Measurements from ENCODE around the gene RAD54L2.

The RAD54L2 gene, protein sequence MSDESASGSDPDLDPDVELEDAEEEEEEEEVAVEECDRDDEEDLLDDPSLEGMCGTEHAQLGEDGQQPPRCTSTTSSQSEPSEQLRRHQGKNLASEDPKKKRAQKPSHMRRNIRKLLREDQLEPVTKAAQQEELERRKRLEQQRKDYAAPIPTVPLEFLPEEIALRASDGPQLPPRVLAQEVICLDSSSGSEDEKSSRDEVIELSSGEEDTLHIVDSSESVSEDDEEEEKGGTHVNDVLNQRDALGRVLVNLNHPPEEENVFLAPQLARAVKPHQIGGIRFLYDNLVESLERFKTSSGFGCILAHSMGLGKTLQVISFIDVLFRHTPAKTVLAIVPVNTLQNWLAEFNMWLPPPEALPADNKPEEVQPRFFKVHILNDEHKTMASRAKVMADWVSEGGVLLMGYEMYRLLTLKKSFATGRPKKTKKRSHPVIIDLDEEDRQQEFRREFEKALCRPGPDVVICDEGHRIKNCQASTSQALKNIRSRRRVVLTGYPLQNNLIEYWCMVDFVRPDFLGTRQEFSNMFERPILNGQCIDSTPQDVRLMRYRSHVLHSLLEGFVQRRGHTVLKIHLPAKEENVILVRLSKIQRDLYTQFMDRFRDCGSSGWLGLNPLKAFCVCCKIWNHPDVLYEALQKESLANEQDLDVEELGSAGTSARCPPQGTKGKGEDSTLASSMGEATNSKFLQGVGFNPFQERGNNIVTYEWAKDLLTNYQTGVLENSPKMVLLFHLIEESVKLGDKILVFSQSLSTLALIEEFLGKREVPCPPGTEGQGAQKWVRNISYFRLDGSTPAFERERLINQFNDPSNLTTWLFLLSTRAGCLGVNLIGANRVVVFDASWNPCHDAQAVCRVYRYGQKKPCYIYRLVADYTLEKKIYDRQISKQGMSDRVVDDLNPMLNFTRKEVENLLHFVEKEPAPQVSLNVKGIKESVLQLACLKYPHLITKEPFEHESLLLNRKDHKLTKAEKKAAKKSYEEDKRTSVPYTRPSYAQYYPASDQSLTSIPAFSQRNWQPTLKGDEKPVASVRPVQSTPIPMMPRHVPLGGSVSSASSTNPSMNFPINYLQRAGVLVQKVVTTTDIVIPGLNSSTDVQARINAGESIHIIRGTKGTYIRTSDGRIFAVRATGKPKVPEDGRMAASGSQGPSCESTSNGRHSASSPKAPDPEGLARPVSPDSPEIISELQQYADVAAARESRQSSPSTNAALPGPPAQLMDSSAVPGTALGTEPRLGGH (N-terminal part only)

DNA sequence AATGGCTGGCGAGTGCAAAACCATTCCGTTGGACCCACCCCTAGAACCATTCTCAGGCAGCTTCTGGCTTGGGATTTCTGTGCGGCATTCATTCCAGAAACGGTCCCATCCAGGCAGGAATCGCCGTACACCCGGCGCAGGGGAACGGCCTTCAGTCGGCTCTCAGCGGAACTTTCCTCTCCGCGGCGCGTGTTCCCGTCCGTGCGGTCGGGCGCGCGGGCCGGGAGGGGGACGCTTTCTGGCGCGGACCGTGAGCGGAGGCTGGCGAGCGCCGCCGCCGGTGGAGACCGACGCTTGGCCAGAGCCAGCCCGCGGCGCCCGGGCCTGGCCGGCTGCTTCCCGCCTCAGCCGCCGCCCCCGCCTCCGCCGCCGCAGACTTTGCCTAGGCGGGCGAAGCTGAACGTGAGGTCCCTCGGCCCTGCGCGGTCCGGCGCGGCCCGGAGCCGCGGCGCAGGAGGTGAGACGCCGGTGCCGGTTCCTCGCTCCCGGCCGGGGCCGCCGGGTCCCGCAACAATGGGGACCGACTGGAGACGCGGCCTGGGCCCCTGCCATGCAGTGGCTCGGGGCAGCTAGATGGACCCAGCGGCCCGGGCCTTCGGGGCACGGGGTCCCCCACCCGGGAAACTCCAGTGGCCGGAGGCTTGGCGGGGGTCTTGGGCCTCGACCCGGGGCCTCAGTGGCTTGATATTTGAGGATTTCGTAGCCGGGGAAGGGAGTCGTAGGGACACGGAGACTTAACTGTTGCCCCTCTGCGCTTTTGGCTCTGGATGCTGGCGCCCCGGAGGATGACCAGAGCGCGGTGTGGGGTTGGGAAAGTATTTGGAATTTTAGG is at the start of gene RAD54L2:
RAD54L2 (plus strand) TSS at position 261 of the 832 bp plus-strand sequence. CDS start 51,702 bp downstream, outside the sequence.
- H3K27me3 Mint-ChIP-seq, result no peaks in the 10 kb centered on the region
- H3K9me3 Mint-ChIP-seq, result no peaks in the 10 kb centered on the region
- peak within 1 kb of the TSS; percentile 85 for H3K27ac Mint-ChIP-seq
- peaks cover 3% of the 10 kb centered on the region for H3K36me3 Mint-ChIP-seq
- CTCF ChIA-PET, result interaction anchor here (0.7 to 2.2 kb wide), 6 partner anchors 8 to 143 kb away, joined by 4 to 7 read pairs (median 4); partner anchors contain the start of gene DCAF1
- peaks cover 27% of the 10 kb centered on the region for H3K4me1 Mint-ChIP-seq
- peak; percentile 77 for DNase-seq
- peak within 1 kb of the TSS; percentile 92 for H3K4me3 Mint-ChIP-seq

DNA sequence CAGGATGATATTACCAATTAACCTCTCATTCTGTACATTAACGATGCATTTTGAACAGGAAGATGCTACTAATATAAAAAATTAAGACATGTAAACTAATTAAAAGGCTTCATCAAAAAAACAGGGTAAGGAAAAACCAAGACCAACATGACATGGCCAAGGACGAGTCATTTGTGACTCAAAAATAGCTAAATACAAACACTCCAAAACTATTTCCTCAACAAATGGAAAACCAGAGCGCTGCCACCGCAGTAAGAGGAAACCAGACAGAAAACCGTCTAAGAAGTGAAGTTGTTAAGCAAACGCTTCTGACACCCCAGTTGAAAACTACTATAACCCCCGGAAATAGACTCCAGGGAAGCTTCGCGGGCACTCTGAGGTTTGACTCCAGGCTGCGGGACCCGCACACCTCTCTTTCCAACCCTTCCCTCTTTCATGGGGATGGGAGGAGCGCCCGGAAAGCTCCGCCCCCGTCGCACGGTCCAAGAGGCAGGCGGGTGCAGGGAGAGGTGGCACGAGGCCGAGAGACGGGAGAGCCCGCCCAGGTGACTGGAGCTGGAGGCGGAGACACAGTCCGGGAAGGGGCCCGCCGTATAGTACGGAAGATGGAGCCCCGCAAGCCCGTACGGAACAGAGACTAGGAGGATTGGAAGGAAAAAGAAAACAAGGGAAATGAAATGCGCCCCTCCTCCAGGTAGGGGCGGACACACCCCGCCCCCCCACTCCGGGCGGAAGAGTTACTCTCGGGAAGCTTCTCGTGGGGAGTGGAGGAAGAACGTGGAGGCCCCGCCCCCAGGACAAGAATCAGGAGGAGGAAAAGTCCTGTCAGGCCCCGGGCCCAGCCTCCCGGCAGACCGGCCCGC is 39.4 kb upstream of the RAD54L2 start:
- H3K27ac Mint-ChIP-seq, result peak overlapping the region; percentile 92
- H3K9me3 Mint-ChIP-seq, result no peaks in the 10 kb centered on the region
- H3K36me3 Mint-ChIP-seq, result peaks cover 3% of the 10 kb centered on the region
- H3K27me3 Mint-ChIP-seq, result peaks cover 8% of the 10 kb centered on the region
- CTCF ChIA-PET, result interaction anchor here (1.0 to 5.9 kb wide), 7 partner anchors 39 to 527 kb away, joined by 3 to 156 read pairs (median 32); partner anchors contain the start of genes RAD54L2 and TEX264
- peak; percentile 92 for DNase-seq
- peak overlapping the region; percentile 79 for H3K4me3 Mint-ChIP-seq
- H3K4me1 Mint-ChIP-seq, result peaks cover 31% of the 10 kb centered on the region

DNA sequence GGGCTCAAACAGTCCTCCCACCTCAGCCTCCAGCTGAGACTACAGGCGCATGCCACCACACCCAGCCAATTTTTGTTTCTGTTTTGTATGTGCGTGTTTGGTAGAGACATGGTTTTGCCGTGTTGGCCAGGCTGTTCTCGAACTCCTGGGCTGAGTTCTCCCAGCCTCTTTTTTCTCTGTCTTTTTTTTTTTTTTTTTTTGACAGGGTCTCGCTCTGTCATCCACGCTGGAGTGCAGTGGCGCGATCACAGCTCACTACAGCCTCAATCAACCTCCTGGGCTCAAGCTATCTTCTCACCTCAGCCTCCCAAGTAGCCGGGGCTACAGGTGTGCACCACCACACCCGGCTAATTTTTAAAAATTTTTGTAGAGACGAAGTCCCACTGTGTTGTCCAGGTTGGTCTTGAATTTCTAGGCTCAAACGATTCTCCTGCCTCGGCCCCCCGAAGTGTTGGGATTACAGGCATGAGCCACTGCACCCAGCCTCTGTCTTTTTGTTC is 37.8 kb upstream of the RAD54L2 start:
- H3K27me3 Mint-ChIP-seq, result peaks cover 11% of the 10 kb centered on the region
- DNase-seq, result peak; percentile 53
- peak overlapping the region; percentile 92 for H3K27ac Mint-ChIP-seq
- H3K4me1 Mint-ChIP-seq, result peaks cover 31% of the 10 kb centered on the region
- H3K4me3 Mint-ChIP-seq, result peak overlapping the region; percentile 79
- CTCF ChIA-PET, result interaction anchor here (0.8 to 5.9 kb wide), 21 partner anchors 10 to 884 kb away, joined by 3 to 156 read pairs (median 8); partner anchors contain the start of genes MANF, RAD54L2 and TEX264
- H3K9me3 Mint-ChIP-seq, result no peaks in the 10 kb centered on the region
- no peaks in the 10 kb centered on the region for H3K36me3 Mint-ChIP-seq

DNA sequence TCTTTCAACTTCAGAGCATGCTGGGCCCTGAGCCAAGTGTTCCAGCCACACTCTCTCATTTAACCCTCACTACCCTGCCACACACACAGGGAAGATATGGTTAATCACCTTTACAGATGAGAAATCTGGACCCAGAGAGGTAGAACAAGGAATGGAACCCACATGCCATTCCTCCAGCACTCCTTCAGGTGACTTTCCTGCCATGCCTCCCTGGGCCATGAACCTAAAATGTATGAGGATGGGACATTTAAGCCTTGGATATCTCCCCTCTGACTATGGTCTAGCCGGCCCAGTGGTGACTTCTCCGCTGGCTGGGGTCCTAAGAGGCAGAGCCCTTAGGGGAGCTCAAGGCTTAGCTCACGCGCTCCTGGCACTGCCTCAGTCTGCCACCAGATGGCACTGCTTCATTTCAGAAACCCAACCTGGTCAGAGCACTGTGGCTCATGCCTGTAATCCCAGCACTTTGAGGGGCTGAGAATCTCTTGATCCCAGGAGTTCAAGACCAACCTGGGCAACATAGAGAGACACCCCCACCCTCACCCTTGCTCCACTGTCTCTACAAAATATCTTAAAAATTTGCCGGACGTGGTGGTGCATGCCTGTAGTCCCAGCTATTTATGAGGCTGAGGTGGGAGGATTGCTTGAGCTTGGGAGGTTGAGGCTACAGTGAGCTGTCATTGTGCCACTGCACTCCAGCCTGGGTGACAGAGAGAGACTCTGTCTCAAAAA is 36.5 kb upstream of the RAD54L2 start:
- Mint-ChIP-seq H3K4me3 (peak overlapping the region; percentile 26), H3K36me3 (no peaks in the 10 kb centered on the region), H3K9me3 (no peaks in the 10 kb centered on the region), H3K27ac (peak overlapping the region; percentile 92), H3K27me3 (peaks cover 12% of the 10 kb centered on the region), H3K4me1 (peaks cover 31% of the 10 kb centered on the region)
- CTCF ChIA-PET, result interaction anchor here (0.6 to 5.9 kb wide), 38 partner anchors 8 to 886 kb away, joined by 3 to 156 read pairs (median 5); partner anchors contain the start of genes MANF, RAD54L2 and TEX264
- peak; percentile 88 for DNase-seq

DNA sequence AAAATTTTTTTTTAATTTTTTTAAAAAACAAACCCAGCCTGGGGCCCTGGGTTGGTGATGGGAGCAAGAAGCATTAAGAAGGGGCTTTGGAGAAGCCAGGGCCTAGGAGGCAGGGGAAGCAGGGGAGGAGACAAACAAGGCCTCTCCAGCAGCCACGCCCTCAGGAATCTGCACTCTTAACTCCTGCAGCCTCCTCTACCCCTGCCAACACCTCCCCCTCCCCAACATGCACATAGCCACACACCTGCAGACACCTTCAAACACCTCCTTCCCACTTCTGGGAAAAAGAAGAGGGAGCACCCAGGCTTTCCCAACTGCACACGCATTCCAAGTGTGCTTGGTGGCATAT is 36.0 kb upstream of the RAD54L2 start:
- no peaks in the 10 kb centered on the region for H3K36me3 Mint-ChIP-seq
- peaks cover 31% of the 10 kb centered on the region for H3K4me1 Mint-ChIP-seq
- DNase-seq, result no peak
- CTCF ChIA-PET, result interaction anchor here (0.8 to 5.9 kb wide), 30 partner anchors 11 to 886 kb away, joined by 3 to 156 read pairs (median 6); partner anchors contain the start of genes RAD54L2 and TEX264
- peaks cover 12% of the 10 kb centered on the region for H3K27me3 Mint-ChIP-seq
- no peak overlapping the region for H3K27ac Mint-ChIP-seq
- no peaks in the 10 kb centered on the region for H3K9me3 Mint-ChIP-seq
- no peak overlapping the region for H3K4me3 Mint-ChIP-seq

DNA sequence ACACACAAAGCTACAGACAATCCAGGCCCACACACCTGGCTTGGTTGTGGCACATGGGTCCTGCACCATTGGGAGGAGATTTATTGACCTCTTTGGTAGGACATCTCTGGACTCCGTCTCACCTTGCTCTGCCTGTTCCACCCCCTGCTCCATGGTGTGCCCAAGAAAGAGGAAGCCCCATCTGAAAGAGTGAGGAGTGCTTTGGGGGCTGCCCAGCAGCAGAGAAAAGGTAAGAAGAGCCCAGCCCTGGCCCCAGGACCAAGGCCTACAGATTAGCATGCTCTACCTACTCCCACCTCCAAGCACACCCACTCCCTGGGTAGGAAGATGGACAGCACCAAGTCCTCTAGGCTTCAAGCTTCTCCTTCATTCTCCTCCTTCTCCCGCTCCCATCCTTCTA is 35.5 kb upstream of the RAD54L2 start:
- H3K27ac Mint-ChIP-seq, result no peak overlapping the region
- peaks cover 12% of the 10 kb centered on the region for H3K27me3 Mint-ChIP-seq
- no peaks in the 10 kb centered on the region for H3K9me3 Mint-ChIP-seq
- H3K4me1 Mint-ChIP-seq, result peaks cover 31% of the 10 kb centered on the region
- H3K36me3 Mint-ChIP-seq, result no peaks in the 10 kb centered on the region
- no peak overlapping the region for H3K4me3 Mint-ChIP-seq
- no peak for DNase-seq
- CTCF ChIA-PET, result interaction anchor here (0.8 to 5.9 kb wide), 15 partner anchors 10 to 298 kb away, joined by 3 to 156 read pairs (median 12); partner anchors contain the start of genes RAD54L2 and TEX264

DNA sequence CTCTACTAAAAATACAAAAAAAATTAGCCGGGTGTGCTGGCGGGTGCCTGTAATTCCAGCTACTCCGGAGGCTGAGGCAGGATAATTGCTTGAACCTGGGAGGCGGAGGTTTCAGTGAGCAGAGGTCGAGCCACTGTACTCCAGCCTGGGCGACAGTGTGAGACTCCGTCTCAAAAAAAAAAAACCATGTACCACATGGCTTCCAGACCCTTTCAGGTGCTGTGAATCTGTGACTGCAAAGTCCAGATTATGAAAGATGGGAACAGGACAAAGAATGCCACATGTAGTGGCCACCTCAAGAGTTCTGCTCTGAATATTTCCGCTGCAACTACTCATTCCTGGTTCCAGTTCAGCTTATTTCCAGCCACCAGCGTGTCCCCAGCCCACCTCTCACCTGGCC is 30.3 kb upstream of the RAD54L2 start:
- Mint-ChIP-seq H3K4me3 (no peak overlapping the region), H3K4me1 (peaks cover 29% of the 10 kb centered on the region), H3K27ac (no peak overlapping the region), H3K36me3 (no peaks in the 10 kb centered on the region), H3K27me3 (peaks cover 4% of the 10 kb centered on the region), H3K9me3 (no peaks in the 10 kb centered on the region)
- CTCF ChIA-PET, result interaction anchor here (0.9 kb wide), 1 partner anchor 173 kb away, joined by 3 read pairs; no protein-coding TSS in a partner anchor
- no peak for DNase-seq

DNA sequence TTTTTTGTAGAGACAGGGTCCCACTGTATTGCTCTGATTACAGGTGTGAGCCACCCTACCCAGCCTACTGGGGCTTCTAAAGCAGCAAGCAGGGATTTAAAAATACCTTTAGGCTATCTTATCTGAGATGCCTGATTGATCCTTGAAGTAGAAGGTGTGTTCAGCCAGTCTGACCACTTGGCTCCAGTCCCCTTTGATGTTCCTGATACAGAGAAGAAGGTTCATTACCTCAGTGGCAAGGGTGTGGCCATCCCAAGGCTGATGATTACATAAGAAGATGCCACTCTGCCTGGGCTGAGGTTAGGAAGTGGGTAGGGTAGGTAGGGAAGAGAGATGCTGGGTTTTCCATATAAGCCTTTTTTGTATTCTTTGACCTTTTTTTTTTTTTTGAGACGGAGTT is 27.5 kb upstream of the RAD54L2 start:
- H3K4me3 Mint-ChIP-seq, result no peak overlapping the region
- H3K9me3 Mint-ChIP-seq, result no peaks in the 10 kb centered on the region
- CTCF ChIA-PET, result interaction anchor here (0.6 to 1.1 kb wide), 4 partner anchors 9 to 1972 kb away, joined by 3 read pairs; no protein-coding TSS in a partner anchor
- no peak for DNase-seq
- peaks cover 33% of the 10 kb centered on the region for H3K4me1 Mint-ChIP-seq
- no peaks in the 10 kb centered on the region for H3K27me3 Mint-ChIP-seq
- H3K36me3 Mint-ChIP-seq, result no peaks in the 10 kb centered on the region
- no peak overlapping the region for H3K27ac Mint-ChIP-seq

DNA sequence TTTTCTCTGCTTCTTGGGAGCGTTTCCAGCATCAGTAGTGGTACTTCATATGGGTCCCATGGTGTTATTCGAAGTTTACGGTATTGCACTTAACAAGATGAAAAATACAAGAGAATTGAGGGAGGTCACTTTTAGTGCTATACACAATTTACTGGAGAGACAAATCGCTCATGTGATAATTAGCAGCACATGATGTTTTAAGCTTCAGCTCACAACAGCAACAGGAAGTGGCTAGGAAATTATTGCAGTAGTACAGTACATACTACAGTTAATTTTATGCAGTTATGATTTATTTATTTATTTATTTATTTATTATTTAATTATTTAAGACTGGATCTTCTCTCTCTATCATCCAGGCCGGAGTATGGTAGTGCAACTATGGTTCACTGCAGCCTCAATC is 24.3 kb upstream of the RAD54L2 start:
- Mint-ChIP-seq H3K27me3 (no peaks in the 10 kb centered on the region), H3K9me3 (no peaks in the 10 kb centered on the region), H3K27ac (no peak overlapping the region), H3K36me3 (no peaks in the 10 kb centered on the region), H3K4me1 (peaks cover 28% of the 10 kb centered on the region), H3K4me3 (no peak overlapping the region)
- CTCF ChIA-PET, result interaction anchor here (2.8 kb wide), 1 partner anchor 12 kb away, joined by 17 read pairs; no protein-coding TSS in a partner anchor
- DNase-seq, result no peak

DNA sequence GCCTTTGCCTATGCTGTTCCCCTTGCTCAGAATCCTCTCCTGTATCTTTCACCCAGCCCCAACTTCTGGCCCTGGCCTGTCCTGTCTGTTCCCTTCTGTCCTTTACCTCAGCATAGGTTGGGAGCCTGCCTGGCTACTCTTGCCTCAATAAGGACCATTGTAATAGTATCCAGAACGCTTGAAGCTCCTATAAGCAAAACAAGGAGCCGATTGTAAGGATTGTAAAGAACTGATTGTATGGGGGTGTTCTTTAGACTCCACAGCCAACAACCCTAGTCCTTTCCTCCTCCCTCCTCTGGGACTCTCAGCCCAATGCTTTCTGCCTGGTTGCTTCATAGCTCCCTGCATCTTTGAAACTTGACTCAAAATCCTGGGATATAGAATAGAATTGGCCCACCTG is 18.7 kb upstream of the RAD54L2 start:
- CTCF ChIA-PET, result interaction anchor here (0.5 to 2.5 kb wide), 3 partner anchors 18 to 101 kb away, joined by 3 to 13 read pairs (median 4); no protein-coding TSS in a partner anchor
- peaks cover 12% of the 10 kb centered on the region for H3K27me3 Mint-ChIP-seq

More for the DNA sequence above, 18.7 kb upstream of the RAD54L2 start:
- Mint-ChIP-seq H3K9me3 (no peaks in the 10 kb centered on the region), H3K4me3 (no peak overlapping the region), H3K4me1 (peaks cover 4% of the 10 kb centered on the region), H3K27ac (no peak overlapping the region), H3K36me3 (no peaks in the 10 kb centered on the region)
- no peak for DNase-seq
